HG03135 (cell line): Measurements from ENCODE around the gene DLK1.

Source experiments
- ATAC-seq: cut with Tn5 transposase; IDR thresholded peaks from one replicate; pipeline ENCODE4 v1.9.1; 2021; ENCODE audit warnings: mild to moderate bottlenecking, moderate library complexity; ENCODE audit not compliant: unreplicated experiment

Gene DLK1

GRCh38 chr14:100726550-100727085, at the start of gene DLK1:
Gene DLK1 (plus strand): TSS chr14:100726892. CDS start chr14:100727069, 177 bp downstream.
- ATAC-seq = no peak

GRCh38 chr14:100677152-100677551, 49.5 kb upstream of the DLK1 start:
- no peak for ATAC-seq

GRCh38 chr14:100677554-100678468, 48.9 kb upstream of the DLK1 start:
- ATAC-seq = no peak

GRCh38 chr14:100678469-100678828, 48.2 kb upstream of the DLK1 start:
- no peak for ATAC-seq

- no peak for ATAC-seq
Observed at GRCh38 chr14:100679153-100679552, 47.5 kb upstream of the DLK1 start.

GRCh38 chr14:100679707-100680438, 46.8 kb upstream of the DLK1 start:
- ATAC-seq = no peak

GRCh38 chr14:100680439-100681051, 46.1 kb upstream of the DLK1 start:
- no peak for ATAC-seq

GRCh38 chr14:100681111-100681510, 45.6 kb upstream of the DLK1 start:
- ATAC-seq = no peak

- no peak for ATAC-seq
Observed at GRCh38 chr14:100682749-100683148, 43.9 kb upstream of the DLK1 start.

GRCh38 chr14:100683578-100683977, 43.1 kb upstream of the DLK1 start:
- ATAC-seq = no peak

- ATAC-seq = no peak
Observed at GRCh38 chr14:100684154-100684553, 42.5 kb upstream of the DLK1 start.

- ATAC-seq = no peak
Observed at GRCh38 chr14:100684961-100685360, 41.7 kb upstream of the DLK1 start.

- no peak for ATAC-seq
Observed at GRCh38 chr14:100686858-100687257, 39.8 kb upstream of the DLK1 start.

GRCh38 chr14:100687386-100687785, 39.3 kb upstream of the DLK1 start:
- no peak for ATAC-seq

GRCh38 chr14:100688051-100688450, 38.6 kb upstream of the DLK1 start:
- ATAC-seq = no peak

GRCh38 chr14:100688598-100689461, 37.9 kb upstream of the DLK1 start:
- no peak for ATAC-seq

- ATAC-seq = no peak
Observed at GRCh38 chr14:100690672-100691071, 36.0 kb upstream of the DLK1 start.

- ATAC-seq = no peak
Observed at GRCh38 chr14:100691395-100692056, 35.2 kb upstream of the DLK1 start.

GRCh38 chr14:100692256-100692655, 34.4 kb upstream of the DLK1 start:
- ATAC-seq = no peak
